H9 (cell line): ENCODE measurements around the gene TCERG1L. TPM values are rescaled to one million over a fixed set of nuclear protein-coding genes. Genes with fewer than 3 reads are reported as not detected.

Experiments
- DNase-seq: peaks from one replicate; pipeline ENCODE4 v3.0.0-alpha.2; 2017
- H2AFZ ChIP-seq: one replicate; pipeline ENCODE4 v1.6.1; 2013; ENCODE audit warnings: mild to moderate bottlenecking, low read length, control low read depth, moderate library complexity
- H2AK5ac ChIP-seq: 2 replicates; pipeline ENCODE4 v1.6.1; 2013; ENCODE audit warnings: low read length, control low read depth, mixed read lengths; ENCODE audit not compliant: insufficient read length
- H2BK120ac ChIP-seq: one replicate; pipeline ENCODE4 v1.6.1; 2013; ENCODE audit warnings: low read depth, mild to moderate bottlenecking, low read length, control low read depth, inconsistent platforms; ENCODE audit not compliant: poor library complexity, severe bottlenecking
- H2BK12ac ChIP-seq: 2 replicates; pipeline ENCODE4 v1.6.1; 2013; ENCODE audit warnings: low read length, control low read depth, mixed read lengths, low read depth; ENCODE audit not compliant: insufficient read length
- H2BK15ac ChIP-seq: 2 replicates; pipeline ENCODE4 v1.6.1; 2013; ENCODE audit warnings: low read depth, low read length, control low read depth
- H2BK20ac ChIP-seq: one replicate; pipeline ENCODE4 v1.6.1; 2013; ENCODE audit warnings: low read depth, mild to moderate bottlenecking, low read length, control low read depth, inconsistent platforms; ENCODE audit not compliant: poor library complexity, severe bottlenecking
- H2BK5ac ChIP-seq: 2 replicates; pipeline ENCODE4 v1.6.1; 2013; ENCODE audit warnings: low read length, control low read depth, mixed read lengths; ENCODE audit not compliant: insufficient read length
- H3K14ac ChIP-seq: 2 replicates; pipeline ENCODE4 v1.6.1; 2013; ENCODE audit warnings: low read length, control low read depth; ENCODE audit not compliant: insufficient read depth
- H3K18ac ChIP-seq: 2 replicates; pipeline ENCODE4 v1.6.1; 2013; ENCODE audit warnings: low read depth, mild to moderate bottlenecking, mixed read lengths, low read length, control low read depth; ENCODE audit not compliant: insufficient read length
- H3K23ac ChIP-seq: 2 replicates; pipeline ENCODE4 v1.6.1; 2013; ENCODE audit warnings: low read length, control low read depth, mixed read lengths, low read depth; ENCODE audit not compliant: insufficient read length
- H3K23me2 ChIP-seq: 2 replicates; pipeline ENCODE4 v1.6.1; 2013; ENCODE audit warnings: low read depth, mild to moderate bottlenecking, mixed read lengths, low read length, control low read depth; ENCODE audit not compliant: insufficient read length, poor library complexity, severe bottlenecking
- H3K27ac ChIP-seq: 2 replicates; pipeline ENCODE4 v1.5.1; 2013; ENCODE audit warnings: low read length, control low read depth, mixed read lengths, low read depth; ENCODE audit not compliant: insufficient read length
- H3K27me3 ChIP-seq: 2 replicates; pipeline ENCODE4 v1.6.1; 2013; ENCODE audit warnings: low read length, control low read depth, inconsistent platforms; ENCODE audit not compliant: insufficient read depth
- H3K4ac ChIP-seq: 2 replicates; pipeline ENCODE4 v1.6.1; 2013; ENCODE audit warnings: low read depth, mild to moderate bottlenecking, control low read depth, inconsistent platforms, low read length, moderate library complexity
- H3K4me1 ChIP-seq: 2 replicates; pipeline ENCODE4 v1.6.1; 2013; ENCODE audit warnings: low read length, control low read depth, inconsistent platforms; ENCODE audit not compliant: insufficient read depth
- H3K4me2 ChIP-seq: 2 replicates; pipeline ENCODE4 v1.6.1; 2013; ENCODE audit warnings: low read length, control low read depth, mixed read lengths; ENCODE audit not compliant: insufficient read length, insufficient read depth
- H3K56ac ChIP-seq: 2 replicates; pipeline ENCODE4 v1.6.1; 2013; ENCODE audit warnings: low read depth, mild to moderate bottlenecking, mixed read lengths, low read length, control low read depth; ENCODE audit not compliant: insufficient read length
- H3K79me1 ChIP-seq: 2 replicates; pipeline ENCODE4 v1.6.1; 2013; ENCODE audit warnings: low read depth, mild to moderate bottlenecking, moderate library complexity, low read length, control low read depth, inconsistent platforms; ENCODE audit not compliant: insufficient read depth, poor library complexity, severe bottlenecking
- H3K79me2 ChIP-seq: 2 replicates; pipeline ENCODE4 v1.6.1; 2013; ENCODE audit warnings: low read length, control low read depth, inconsistent platforms; ENCODE audit not compliant: insufficient read depth
- H3K9ac ChIP-seq: 2 replicates; pipeline ENCODE4 v1.6.1; 2013; ENCODE audit warnings: low read length, control low read depth, mixed read lengths; ENCODE audit not compliant: insufficient read length; ENCODE audit errors: extremely low read depth
- H3K9me3 ChIP-seq: one replicate; pipeline ENCODE4 v1.6.1; 2013; ENCODE audit warnings: low read depth, low read length, inconsistent platforms; ENCODE audit not compliant: control insufficient read depth
- H3T11ph ChIP-seq: one replicate; pipeline ENCODE4 v1.6.1; 2013; ENCODE audit warnings: mild to moderate bottlenecking, low read length, control low read depth, inconsistent platforms
- H4K20me1 ChIP-seq: one replicate; pipeline ENCODE4 v1.6.1; 2013; ENCODE audit not compliant: control insufficient read depth, insufficient read length, insufficient read depth
- H4K5ac ChIP-seq: 2 replicates; pipeline ENCODE4 v1.6.1; 2013; ENCODE audit warnings: low read depth, mild to moderate bottlenecking, mixed read lengths, low read length, control low read depth; ENCODE audit not compliant: insufficient read length
- H4K8ac ChIP-seq: replicated peaks from 2 replicates; pipeline ENCODE4 v1.6.1; 2013; ENCODE audit warnings: low read length, control low read depth, mixed read lengths, low read depth; ENCODE audit not compliant: insufficient read length
- H4K91ac ChIP-seq: 2 replicates; pipeline ENCODE4 v1.6.1; 2013; ENCODE audit warnings: low read depth, mild to moderate bottlenecking, moderate library complexity, mixed read lengths, low read length, control low read depth; ENCODE audit not compliant: insufficient read length
- H3K27ac Mint-ChIP-seq, 3 experiments: 2 replicates in 2 of 3; 3 replicates in 1 of 3; pipeline ENCODE4 v1.8.0; 2020 to 2021; ENCODE audit warnings: mixed read lengths in 3 of 3, mild to moderate bottlenecking in 1 of 3, moderate library complexity in 1 of 3
- H3K27me3 Mint-ChIP-seq: 2 replicates; pipeline ENCODE4 v1.8.0; 2021; ENCODE audit warnings: low read depth, mild to moderate bottlenecking, moderate library complexity, mixed read lengths
- H3K36me3 Mint-ChIP-seq, 3 experiments: 2 replicates in 2 of 3; 3 replicates in 1 of 3; pipeline ENCODE4 v1.8.0; 2020 to 2021; ENCODE audit warnings: low read depth in 3 of 3, mixed read lengths in 3 of 3; ENCODE audit not compliant: insufficient read depth in 1 of 3
- H3K4me1 Mint-ChIP-seq, 2 experiments: 2 replicates each; pipeline ENCODE4 v1.8.0; 2020; ENCODE audit warnings: mixed read lengths in 2 of 2
- H3K4me3 Mint-ChIP-seq, 2 experiments: 2 replicates in 1 of 2; 3 replicates in 1 of 2; pipeline ENCODE4 v1.8.0; 2020 to 2021; ENCODE audit warnings: mild to moderate bottlenecking in 2 of 2, mixed read lengths in 2 of 2, moderate library complexity in 1 of 2
- H3K9me3 Mint-ChIP-seq, 2 experiments: 2 replicates in 1 of 2; 3 replicates in 1 of 2; pipeline ENCODE4 v1.8.0; 2020; ENCODE audit warnings: mild to moderate bottlenecking in 2 of 2, mixed read lengths in 2 of 2, moderate library complexity in 1 of 2
- WGBS: extraction: QIAGEN DNeasy Blood & Tissue Kit; methylation state at CpG from one replicate; pipeline ENCODE4 v1.1.7; 2013; ENCODE audit warnings: missing lambda C conversion rate, low lambda C conversion rate, mixed read lengths; ENCODE audit not compliant: insufficient read length; ENCODE audit errors: extremely low coverage; 5-methylcytosine and 5-hydroxymethylcytosine counted together
- total RNA-seq: library from RNA; stranded (reverse); gene quantifications from 2 replicates; pipeline ENCODE4 v1.2.1, GENCODE V29; 2021
- TF ChIP-seq, protein P1 (sequence below): fragments of 200-600 bp; sonication (generic); conservative IDR thresholded peaks from 3 replicates; pipeline ENCODE4 v1.8.0; 2021; ENCODE audit warnings: antibody characterized with exemption, mild to moderate bottlenecking

Gene TCERG1L
- total RNA-seq, 1 experiment from 2014 or later, result 3.3 TPM

DNA sequence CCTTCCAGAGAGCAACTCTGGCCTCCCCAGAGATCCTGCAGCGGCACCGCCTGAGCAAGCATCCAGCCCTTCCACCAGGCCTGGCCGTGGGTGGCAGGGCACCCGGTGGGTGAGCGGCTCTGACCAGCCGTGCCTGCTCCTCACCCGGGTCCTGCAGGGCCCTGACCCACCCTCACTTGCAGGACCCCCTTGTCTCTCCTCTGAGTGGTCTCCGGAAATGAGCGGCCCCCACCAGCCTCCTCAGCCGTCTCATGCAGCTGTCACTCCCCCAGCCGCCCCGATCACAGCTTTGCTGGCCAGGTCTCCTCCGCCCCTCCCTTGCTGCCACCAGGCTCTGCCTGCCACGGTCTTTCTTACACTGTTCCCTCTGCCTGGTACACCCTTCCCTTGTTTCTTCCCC, 218.2 kb downstream of the TCERG1L start:
- H3K4ac ChIP-seq, result no peak overlapping the region; the same call in 1 of the 2 replicates

More for the DNA sequence above, 218.2 kb downstream of the TCERG1L start:
- H4K91ac ChIP-seq, result peak overlapping the region; percentile 46
- no peak overlapping the region for H2BK120ac ChIP-seq
- no peak overlapping the region for H2BK5ac ChIP-seq
- H3K23ac ChIP-seq, result no peak overlapping the region
- no peak overlapping the region for H3K4me2 ChIP-seq
- no peaks in the 10 kb centered on the region for H3K9me3 ChIP-seq
- H4K8ac ChIP-seq, result no peak overlapping the region
- no peaks in the 10 kb centered on the region for H3K27me3 ChIP-seq
- TF ChIP-seq, protein P1, sequence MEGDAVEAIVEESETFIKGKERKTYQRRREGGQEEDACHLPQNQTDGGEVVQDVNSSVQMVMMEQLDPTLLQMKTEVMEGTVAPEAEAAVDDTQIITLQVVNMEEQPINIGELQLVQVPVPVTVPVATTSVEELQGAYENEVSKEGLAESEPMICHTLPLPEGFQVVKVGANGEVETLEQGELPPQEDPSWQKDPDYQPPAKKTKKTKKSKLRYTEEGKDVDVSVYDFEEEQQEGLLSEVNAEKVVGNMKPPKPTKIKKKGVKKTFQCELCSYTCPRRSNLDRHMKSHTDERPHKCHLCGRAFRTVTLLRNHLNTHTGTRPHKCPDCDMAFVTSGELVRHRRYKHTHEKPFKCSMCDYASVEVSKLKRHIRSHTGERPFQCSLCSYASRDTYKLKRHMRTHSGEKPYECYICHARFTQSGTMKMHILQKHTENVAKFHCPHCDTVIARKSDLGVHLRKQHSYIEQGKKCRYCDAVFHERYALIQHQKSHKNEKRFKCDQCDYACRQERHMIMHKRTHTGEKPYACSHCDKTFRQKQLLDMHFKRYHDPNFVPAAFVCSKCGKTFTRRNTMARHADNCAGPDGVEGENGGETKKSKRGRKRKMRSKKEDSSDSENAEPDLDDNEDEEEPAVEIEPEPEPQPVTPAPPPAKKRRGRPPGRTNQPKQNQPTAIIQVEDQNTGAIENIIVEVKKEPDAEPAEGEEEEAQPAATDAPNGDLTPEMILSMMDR, result no peak
- Mint-ChIP-seq H3K27me3 (peaks cover 2% of the 10 kb centered on the region; the same call in 1 of the 2 replicates), H3K9me3 (peaks cover 0 to 2% of the 10 kb centered on the region in 2 experiments; a peak in 2 of 5 replicates), H3K4me1 (peaks cover 25% of the 10 kb centered on the region in 2 experiments), H3K27ac (peak overlapping the region; percentile 36 to 94 (median 42); a peak in 6 of 7 replicates), H3K4me3 (no peak overlapping the region), H3K36me3 (no peaks in the 10 kb centered on the region)
- H4K5ac ChIP-seq, result no peak overlapping the region
- H3T11ph ChIP-seq, result no peak overlapping the region
- peak overlapping the region; percentile 62 for H3K18ac ChIP-seq
- DNase-seq, result no peak
- H3K9ac ChIP-seq, result no peak overlapping the region
- no peaks in the 10 kb centered on the region for H4K20me1 ChIP-seq
- H3K56ac ChIP-seq, result no peak overlapping the region
- no CpG with 5 or more reads among the region's 14 CpGs for WGBS
- H2AK5ac ChIP-seq, result no peak overlapping the region
- no peaks in the 10 kb centered on the region for H3K23me2 ChIP-seq
- no peak overlapping the region for H3K27ac ChIP-seq
- no peaks in the 10 kb centered on the region for H3K79me1 ChIP-seq
- no peak overlapping the region for H2AFZ ChIP-seq
- H3K14ac ChIP-seq, result peak overlapping the region; percentile 12; the same call in 1 of the 2 replicates
- peaks cover 7% of the 10 kb centered on the region; the same call in 1 of the 2 replicates for H3K4me1 ChIP-seq
- no peak overlapping the region for H2BK15ac ChIP-seq
- H2BK20ac ChIP-seq, result no peak overlapping the region
- H3K79me2 ChIP-seq, result no peaks in the 10 kb centered on the region
- H2BK12ac ChIP-seq, result no peak overlapping the region
